IMR-90 (cell line): ENCODE results near the gene DGKD. TPM values are rescaled to one million over a fixed set of nuclear protein-coding genes. Genes with fewer than 3 reads are reported as not detected.

Source experiments
- ATAC-seq: fragments of 200-7000 bp; cut with Tn5 transposase; 2 replicates; pipeline ENCODE4 v1.9.1; 2020; ENCODE audit warnings: low read depth, mild to moderate bottlenecking, moderate library complexity
- BruUV-seq: library from RNA; stranded (reverse); fragments of 400-500 nt; replicated peaks from 2 replicates; lab custom pipeline; 2021; lab: Mats Ljungman, UMichigan
- CTCF ChIA-PET: fragments of 300-600 bp; formaldehyde crosslinking; extraction: SDS; loops from one replicate; lab custom pipeline; 2021; ENCODE audit warnings: antibody characterized with exemption; lab: Yijun Ruan, JAX
- POLR2A ChIA-PET: fragments of 300-600 bp; sonication (Branson Sonifier 250); formaldehyde crosslinking; loops from one replicate; lab custom pipeline; 2022; ENCODE audit warnings: antibody characterized with exemption; ENCODE audit not compliant: unreplicated experiment; lab: Charles Lee
- DNase-seq: peaks from one replicate; pipeline ENCODE4 v3.0.0; 2013
- H2AFZ ChIP-seq: replicated peaks from 2 replicates; pipeline ENCODE3; 2013; ENCODE audit warnings: low read length, mild to moderate bottlenecking; ENCODE audit not compliant: poor library complexity
- H2AK5ac ChIP-seq: 2 replicates; pipeline ENCODE4 v1.6.1; 2013; ENCODE audit warnings: low read depth, low read length, inconsistent platforms
- H2AK9ac ChIP-seq: replicated peaks from 2 replicates; pipeline ENCODE3; 2013; ENCODE audit warnings: mild to moderate bottlenecking, low read depth, low read length, moderate library complexity; ENCODE audit not compliant: poor library complexity
- H2BK120ac ChIP-seq: 2 replicates; pipeline ENCODE4 v1.6.1; 2013; ENCODE audit warnings: low read depth, low read length, inconsistent platforms
- H2BK15ac ChIP-seq: 3 replicates; pipeline ENCODE4 v1.6.1; 2013; ENCODE audit warnings: low read depth, low read length, inconsistent platforms
- H2BK20ac ChIP-seq: 2 replicates; pipeline ENCODE4 v1.6.1; 2013; ENCODE audit warnings: low read depth, mild to moderate bottlenecking, inconsistent platforms, low read length, moderate library complexity
- H2BK5ac ChIP-seq: 2 replicates; pipeline ENCODE4 v1.6.1; 2013; ENCODE audit warnings: mild to moderate bottlenecking, low read depth, low read length, inconsistent platforms; ENCODE audit not compliant: poor library complexity, severe bottlenecking
- H3K14ac ChIP-seq: replicated peaks from 2 replicates; pipeline ENCODE4 v1.6.1; 2013; ENCODE audit warnings: low read depth, low read length, inconsistent platforms
- H3K18ac ChIP-seq: 2 replicates; pipeline ENCODE4 v1.6.1; 2013; ENCODE audit warnings: low read depth, low read length, control low read depth
- H3K23ac ChIP-seq: 2 replicates; pipeline ENCODE4 v1.6.1; 2013; ENCODE audit warnings: low read depth, low read length, inconsistent platforms
- H3K27ac ChIP-seq: 2 replicates; pipeline ENCODE4 v1.5.1; 2013; ENCODE audit warnings: mild to moderate bottlenecking, control low read depth, low read length; ENCODE audit not compliant: insufficient read depth
- H3K27me3 ChIP-seq: 2 replicates; pipeline ENCODE4 v1.6.1; 2013; ENCODE audit warnings: low read length; ENCODE audit not compliant: control insufficient read depth, insufficient read depth
- H3K36me3 ChIP-seq: 2 replicates; pipeline ENCODE4 v1.6.1; 2013; ENCODE audit warnings: low read length, mixed read lengths; ENCODE audit not compliant: control insufficient read depth, insufficient read depth
- H3K4ac ChIP-seq: 2 replicates; pipeline ENCODE4 v1.6.1; 2013; ENCODE audit warnings: low read depth, low read length, inconsistent platforms
- H3K4me1 ChIP-seq: 2 replicates; pipeline ENCODE4 v1.6.1; 2013; ENCODE audit warnings: low read length, mixed read lengths; ENCODE audit not compliant: control insufficient read depth, insufficient read depth
- H3K4me2 ChIP-seq: 2 replicates; pipeline ENCODE4 v1.6.1; 2013; ENCODE audit warnings: low read depth, mild to moderate bottlenecking, control low read depth, low read length, moderate library complexity
- H3K4me3 ChIP-seq: 2 replicates; pipeline ENCODE4 v1.5.1; 2013; ENCODE audit warnings: low read depth, mild to moderate bottlenecking, control low read depth, low read length, moderate library complexity; ENCODE audit not compliant: insufficient read depth
- H3K56ac ChIP-seq: 2 replicates; pipeline ENCODE4 v1.6.1; 2013; ENCODE audit warnings: low read length, inconsistent platforms; ENCODE audit not compliant: insufficient read depth; ENCODE audit errors: extremely low read depth
- H3K79me1 ChIP-seq, 2 experiments: 2 replicates each; pipeline ENCODE4 v1.6.1; 2013; ENCODE audit warnings: low read length in 2 of 2, inconsistent platforms in 1 of 2, low read depth in 1 of 2
- H3K9ac ChIP-seq: 2 replicates; pipeline ENCODE4 v1.6.1; 2013; ENCODE audit warnings: low read depth, low read length, control low read depth
- H3K9me1 ChIP-seq: 2 replicates; pipeline ENCODE4 v1.6.1; 2013; ENCODE audit warnings: low read length, inconsistent platforms; ENCODE audit not compliant: insufficient read depth
- H3K9me3 ChIP-seq: 2 replicates; pipeline ENCODE4 v1.6.1; 2013; ENCODE audit warnings: low read length; ENCODE audit not compliant: control insufficient read depth, insufficient read depth
- H4K20me1 ChIP-seq: 2 replicates; pipeline ENCODE4 v1.6.1; 2013; ENCODE audit warnings: low read length, inconsistent platforms; ENCODE audit not compliant: insufficient read depth
- H4K5ac ChIP-seq: 2 replicates; pipeline ENCODE4 v1.6.1; 2013; ENCODE audit warnings: mild to moderate bottlenecking, low read depth, low read length, control low read depth
- H4K8ac ChIP-seq, 2 experiments: 2 replicates each; pipeline ENCODE4 v1.6.1; 2013; ENCODE audit warnings: low read depth in 2 of 2, low read length in 2 of 2, control low read depth in 1 of 2, inconsistent platforms in 1 of 2
- H4K91ac ChIP-seq: 2 replicates; pipeline ENCODE4 v1.6.1; 2013; ENCODE audit warnings: low read depth, low read length, inconsistent platforms; ENCODE audit not compliant: insufficient read depth
- BHLHE40 ChIP-seq: fragments of 150-350 bp; IDR thresholded peaks from 2 replicates; pipeline ENCODE4 v1.6.1; 2016; ENCODE audit warnings: mild to moderate bottlenecking, low read depth, low read length
- CEBPB ChIP-seq: IDR thresholded peaks from 2 replicates; pipeline ENCODE4 v1.6.1; 2012; ENCODE audit warnings: low read depth, low read length, improper control_type of control experiment
- CHD1 ChIP-seq: IDR thresholded peaks from 2 replicates; pipeline ENCODE4 v1.6.1; 2012; ENCODE audit warnings: low read depth, low read length, improper control_type of control experiment
- FOS ChIP-seq: fragments of 150-350 bp; IDR thresholded peaks from 2 replicates; pipeline ENCODE4 v1.6.1; 2016; ENCODE audit warnings: low read depth, low read length
- MAFK ChIP-seq: IDR thresholded peaks from 2 replicates; pipeline ENCODE4 v1.6.1; 2012; ENCODE audit warnings: low read depth, low read length, improper control_type of control experiment
- MAZ ChIP-seq: IDR thresholded peaks from 2 replicates; pipeline ENCODE4 v1.6.1; 2012; ENCODE audit warnings: low read depth, mild to moderate bottlenecking, low read length, improper control_type of control experiment, moderate library complexity, borderline replicate concordance
- MXI1 ChIP-seq: IDR thresholded peaks from 2 replicates; pipeline ENCODE4 v1.6.1; 2012; ENCODE audit warnings: low read depth, mild to moderate bottlenecking, low read length, moderate library complexity, borderline replicate concordance
- NFE2L2 ChIP-seq: fragments of 150-350 bp; IDR thresholded peaks from 2 replicates; pipeline ENCODE4 v1.6.1; 2016; ENCODE audit warnings: low read depth, mild to moderate bottlenecking, low read length
- POLR2A ChIP-seq: IDR thresholded peaks from 2 replicates; pipeline ENCODE4 v1.6.1; 2012; ENCODE audit warnings: mild to moderate bottlenecking, low read depth, low read length
- RAD21 ChIP-seq: IDR thresholded peaks from 2 replicates; pipeline ENCODE4 v1.6.1; 2012; ENCODE audit warnings: low read length, improper control_type of control experiment
- RCOR1 ChIP-seq: IDR thresholded peaks from 2 replicates; pipeline ENCODE4 v1.6.1; 2012; ENCODE audit warnings: mild to moderate bottlenecking, low read length, improper control_type of control experiment; ENCODE audit not compliant: insufficient replicate concordance
- RFX5 ChIP-seq: IDR thresholded peaks from 2 replicates; pipeline ENCODE4 v1.8.0; 2012; ENCODE audit warnings: low read depth, mild to moderate bottlenecking, low read length, moderate library complexity
- SMC3 ChIP-seq: fragments of 150-350 bp; IDR thresholded peaks from 2 replicates; pipeline ENCODE4 v1.6.1; 2016; ENCODE audit warnings: low read depth, mild to moderate bottlenecking, antibody characterized with exemption, low read length, moderate library complexity
- WGBS, 2 experiments: methylation state at CpG; one replicate each; pipeline versions ENCODE4 v1.1.5 to v1.1.7; 2013; ENCODE audit warnings: missing lambda C conversion rate in 2 of 2; ENCODE audit not compliant: insufficient read length in 1 of 2; ENCODE audit errors: extremely low coverage in 2 of 2; 5-methylcytosine and 5-hydroxymethylcytosine counted together
- dilution Hi-C: fragments of 300-500 bp; cut with HindIII; formaldehyde crosslinking; loops from one replicate; pipeline ENCODE4 v1.14.3; 2018; ENCODE audit warnings: low sequenced_read_pairs; ENCODE audit not compliant: unreplicated experiment
- in situ Hi-C: fragments of 300-500 bp; cut with MboI; formaldehyde crosslinking; loops from 3 replicates; pipeline ENCODE4 v1.14.3; 2019; ENCODE audit warnings: low sequenced_read_pairs, inconsistent platforms, mixed read lengths
- intact Hi-C: fragments of 100-400 bp; cut with micrococcal nuclease; formaldehyde crosslinking; loops from 2 replicates; pipeline ENCODE4 v1.10.0; 2022
- polyA plus RNA-seq, 3 experiments: library from polyadenylated mRNA; depleted of rRNA; stranded (reverse); fragments of >200 nt; gene quantifications; 2 replicates each; pipeline ENCODE4 v1.2.3, GENCODE V29; 2012; ENCODE audit warnings: low replicate concordance in 1 of 3
- total RNA-seq: library from RNA; depleted of rRNA; stranded (reverse); fragments of >200 nt; gene quantifications from 2 replicates; pipeline ENCODE4 v1.2.3, GENCODE V29; 2012
- TF ChIP-seq, protein P1 (sequence below): conservative IDR thresholded peaks from 2 replicates; pipeline ENCODE4 v1.5.1; 2012; ENCODE audit warnings: mild to moderate bottlenecking, low read depth, low read length, improper control_type of control experiment
- TF ChIP-seq, protein P2 (sequence below): fragments of 150-350 bp; IDR thresholded peaks from 2 replicates; pipeline ENCODE4 v1.6.1; 2017; ENCODE audit warnings: mild to moderate bottlenecking, antibody characterized with exemption, low read length, low read depth
- TF ChIP-seq, protein P3 (sequence below): fragments of 150-350 bp; IDR thresholded peaks from 2 replicates; pipeline ENCODE4 v1.6.1; 2016; ENCODE audit warnings: low read depth, mild to moderate bottlenecking, low read length, moderate library complexity, borderline replicate concordance

DGKD gene
- total and polyA plus RNA-seq, 2 of the 4 experiments (the other 2 are of a cell fraction) = 6.5 to 10.1 TPM

DNA sequence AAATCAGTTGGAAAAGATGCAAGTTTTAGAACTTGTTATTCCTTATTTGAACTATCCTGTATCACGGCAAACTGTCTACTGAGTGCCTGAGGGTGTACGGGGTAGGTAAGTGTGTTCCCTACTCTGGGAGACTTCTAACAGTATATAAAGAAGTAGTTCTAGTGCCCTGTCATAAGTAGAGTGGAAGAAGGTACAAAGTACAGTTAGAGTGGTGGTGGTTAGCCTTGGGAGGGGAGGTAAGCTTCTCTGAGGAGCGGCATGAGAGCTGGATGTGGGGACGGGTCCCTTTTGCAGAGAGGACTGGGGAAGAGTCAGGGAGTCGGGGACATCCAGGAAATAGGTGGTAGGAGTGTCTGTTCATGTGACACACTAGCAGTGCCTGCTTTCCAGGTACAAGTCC, 48.5 kb downstream of the DGKD start:
- in situ Hi-C loops = no loop called here
- H3K27ac ChIP-seq = no peak overlapping the region
- H2BK15ac ChIP-seq = no peak overlapping the region
- H3K79me1 ChIP-seq = no peaks in the 10 kb centered on the region; a peak in 3 of 4 replicates
- H3K4me2 ChIP-seq = no peak overlapping the region
- no peak overlapping the region for H4K91ac ChIP-seq
- H3K9me1 ChIP-seq = no peaks in the 10 kb centered on the region
- H3K9me3 ChIP-seq = no peaks in the 10 kb centered on the region
- H4K8ac ChIP-seq = no peak overlapping the region
- no peaks in the 10 kb centered on the region for H4K20me1 ChIP-seq
- H3K18ac ChIP-seq = no peak overlapping the region
- H2BK120ac ChIP-seq = no peak overlapping the region
- H3K36me3 ChIP-seq = 0 out of 2 replicates have a peak, but pooled peaks cover 2% of the 10 kb centered on the region
- H3K23ac ChIP-seq = no peak overlapping the region
- H2AK5ac ChIP-seq = no peak overlapping the region
- H2BK5ac ChIP-seq = no peak overlapping the region
- no peak overlapping the region for H3K56ac ChIP-seq
- no peak overlapping the region for H4K5ac ChIP-seq
- 61% methylated on average over 2 of the region's 5 CpGs; no CpG with 5 or more reads in 1 of the 2 experiments for WGBS, 2 experiments
- H3K4me3 ChIP-seq = no peak overlapping the region
- no peak overlapping the region for H3K9ac ChIP-seq
- no TSS peak for BruUV-seq
- ChIA-PET CTCF (interaction anchor here (0.7 to 1.2 kb wide), 3 partner anchors 41 to 285 kb away, joined by 3 to 6 read pairs (median 5); no protein-coding TSS in a partner anchor), POLR2A (no interaction called here)
- H3K4me1 ChIP-seq = no peaks in the 10 kb centered on the region
- H3K27me3 ChIP-seq = no peaks in the 10 kb centered on the region
- intact Hi-C loops = no loop called here
- H3K14ac ChIP-seq = no peak overlapping the region
- no peak overlapping the region for H3K4ac ChIP-seq
- dilution Hi-C loops = no loop called here
- TF ChIP-seq NFE2L2 (no peak), RCOR1 (no peak), FOS (no peak), SMC3 (no peak), MAFK (no peak), MAZ (no peak), CHD1 (no peak), BHLHE40 (no peak), RFX5 (no peak), MXI1 (no peak), POLR2A (no peak), CEBPB (no peak), RAD21 (no peak)
- TF ChIP-seq, protein P1, sequence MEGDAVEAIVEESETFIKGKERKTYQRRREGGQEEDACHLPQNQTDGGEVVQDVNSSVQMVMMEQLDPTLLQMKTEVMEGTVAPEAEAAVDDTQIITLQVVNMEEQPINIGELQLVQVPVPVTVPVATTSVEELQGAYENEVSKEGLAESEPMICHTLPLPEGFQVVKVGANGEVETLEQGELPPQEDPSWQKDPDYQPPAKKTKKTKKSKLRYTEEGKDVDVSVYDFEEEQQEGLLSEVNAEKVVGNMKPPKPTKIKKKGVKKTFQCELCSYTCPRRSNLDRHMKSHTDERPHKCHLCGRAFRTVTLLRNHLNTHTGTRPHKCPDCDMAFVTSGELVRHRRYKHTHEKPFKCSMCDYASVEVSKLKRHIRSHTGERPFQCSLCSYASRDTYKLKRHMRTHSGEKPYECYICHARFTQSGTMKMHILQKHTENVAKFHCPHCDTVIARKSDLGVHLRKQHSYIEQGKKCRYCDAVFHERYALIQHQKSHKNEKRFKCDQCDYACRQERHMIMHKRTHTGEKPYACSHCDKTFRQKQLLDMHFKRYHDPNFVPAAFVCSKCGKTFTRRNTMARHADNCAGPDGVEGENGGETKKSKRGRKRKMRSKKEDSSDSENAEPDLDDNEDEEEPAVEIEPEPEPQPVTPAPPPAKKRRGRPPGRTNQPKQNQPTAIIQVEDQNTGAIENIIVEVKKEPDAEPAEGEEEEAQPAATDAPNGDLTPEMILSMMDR = no peak
- TF ChIP-seq, protein P2, sequence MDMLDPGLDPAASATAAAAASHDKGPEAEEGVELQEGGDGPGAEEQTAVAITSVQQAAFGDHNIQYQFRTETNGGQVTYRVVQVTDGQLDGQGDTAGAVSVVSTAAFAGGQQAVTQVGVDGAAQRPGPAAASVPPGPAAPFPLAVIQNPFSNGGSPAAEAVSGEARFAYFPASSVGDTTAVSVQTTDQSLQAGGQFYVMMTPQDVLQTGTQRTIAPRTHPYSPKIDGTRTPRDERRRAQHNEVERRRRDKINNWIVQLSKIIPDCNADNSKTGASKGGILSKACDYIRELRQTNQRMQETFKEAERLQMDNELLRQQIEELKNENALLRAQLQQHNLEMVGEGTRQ = no peak
- TF ChIP-seq, protein P3, sequence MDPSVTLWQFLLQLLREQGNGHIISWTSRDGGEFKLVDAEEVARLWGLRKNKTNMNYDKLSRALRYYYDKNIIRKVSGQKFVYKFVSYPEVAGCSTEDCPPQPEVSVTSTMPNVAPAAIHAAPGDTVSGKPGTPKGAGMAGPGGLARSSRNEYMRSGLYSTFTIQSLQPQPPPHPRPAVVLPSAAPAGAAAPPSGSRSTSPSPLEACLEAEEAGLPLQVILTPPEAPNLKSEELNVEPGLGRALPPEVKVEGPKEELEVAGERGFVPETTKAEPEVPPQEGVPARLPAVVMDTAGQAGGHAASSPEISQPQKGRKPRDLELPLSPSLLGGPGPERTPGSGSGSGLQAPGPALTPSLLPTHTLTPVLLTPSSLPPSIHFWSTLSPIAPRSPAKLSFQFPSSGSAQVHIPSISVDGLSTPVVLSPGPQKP = no peak
- ATAC-seq (no peak), DNase-seq (no peak)
- no peak overlapping the region for H2AK9ac ChIP-seq
- no peak overlapping the region for H2BK20ac ChIP-seq
- no peak overlapping the region for H2AFZ ChIP-seq
